ENCODE data around the gene ZIC1.

DNA sequence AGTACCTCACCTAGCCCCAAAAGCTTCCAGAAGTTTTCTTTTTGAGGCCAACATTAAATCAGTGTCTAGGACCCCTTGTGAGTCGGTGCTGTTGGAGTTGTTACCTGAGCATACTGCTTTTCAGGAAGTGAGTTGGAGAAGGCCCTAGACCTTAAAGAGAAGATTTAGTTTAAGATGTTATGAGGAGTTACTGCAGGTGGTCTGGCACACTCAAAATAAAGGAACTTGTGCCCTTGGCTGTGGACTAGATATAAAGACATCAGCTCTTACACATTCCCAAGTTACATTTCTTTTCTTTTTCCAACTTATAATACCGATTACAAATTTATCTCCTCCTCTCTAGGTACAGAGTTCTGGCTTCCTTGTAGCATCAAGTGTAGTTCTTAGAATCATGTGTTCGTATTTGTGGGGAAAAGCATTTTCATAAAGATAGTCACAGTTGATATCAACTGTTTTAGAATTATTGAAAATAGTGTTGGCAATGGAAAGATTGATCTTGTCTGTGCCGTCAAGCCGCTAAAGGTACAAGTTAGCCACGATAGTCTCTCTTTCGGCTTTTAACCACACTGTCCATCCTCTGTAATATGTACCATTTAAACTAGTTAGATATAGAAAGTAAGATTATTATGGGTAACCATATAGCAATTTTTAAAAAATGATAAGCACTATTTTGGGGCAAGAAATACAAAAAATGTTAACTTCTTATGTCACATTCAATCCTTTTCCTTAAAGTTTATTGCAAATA is 8.6 kb downstream of the ZIC1 start:
- TF ChIP-seq, protein P1, sequence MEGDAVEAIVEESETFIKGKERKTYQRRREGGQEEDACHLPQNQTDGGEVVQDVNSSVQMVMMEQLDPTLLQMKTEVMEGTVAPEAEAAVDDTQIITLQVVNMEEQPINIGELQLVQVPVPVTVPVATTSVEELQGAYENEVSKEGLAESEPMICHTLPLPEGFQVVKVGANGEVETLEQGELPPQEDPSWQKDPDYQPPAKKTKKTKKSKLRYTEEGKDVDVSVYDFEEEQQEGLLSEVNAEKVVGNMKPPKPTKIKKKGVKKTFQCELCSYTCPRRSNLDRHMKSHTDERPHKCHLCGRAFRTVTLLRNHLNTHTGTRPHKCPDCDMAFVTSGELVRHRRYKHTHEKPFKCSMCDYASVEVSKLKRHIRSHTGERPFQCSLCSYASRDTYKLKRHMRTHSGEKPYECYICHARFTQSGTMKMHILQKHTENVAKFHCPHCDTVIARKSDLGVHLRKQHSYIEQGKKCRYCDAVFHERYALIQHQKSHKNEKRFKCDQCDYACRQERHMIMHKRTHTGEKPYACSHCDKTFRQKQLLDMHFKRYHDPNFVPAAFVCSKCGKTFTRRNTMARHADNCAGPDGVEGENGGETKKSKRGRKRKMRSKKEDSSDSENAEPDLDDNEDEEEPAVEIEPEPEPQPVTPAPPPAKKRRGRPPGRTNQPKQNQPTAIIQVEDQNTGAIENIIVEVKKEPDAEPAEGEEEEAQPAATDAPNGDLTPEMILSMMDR (IDR thresholded peaks at IDR 0.05): no peak
- TF ChIP-seq ZFX (IDR thresholded peaks at IDR 0.05; ENCODE audit: borderline replicate concordance): no peak
